ENCODE results near the gene AGTRAP. TPM values are rescaled to one million over a fixed set of nuclear protein-coding genes. Genes with fewer than 3 reads are reported as not detected.

The AGTRAP gene
- total and polyA plus RNA-seq, 4 donors = 37.0 to 266 (median 83.3) TPM

GRCh38 chr1:11744287-11744686 is 8.4 kb downstream of the AGTRAP start:
- Histone ChIP-seq H3K4me1 (ENCODE audit: control insufficient read depth in 5 of 5, insufficient read depth in 5 of 5, low read length in 5 of 5) (peaks cover 0 to 12% (median 0%) of the 10 kb centered on the region in 5 donors), H3K27me3 (ENCODE audit: control insufficient read depth in 3 of 3, insufficient read depth in 3 of 3, low read length in 2 of 3) (no peaks in the 10 kb centered on the region), H3K36me3 (ENCODE audit: control insufficient read depth in 4 of 4, insufficient read depth in 4 of 4, low read length in 4 of 4) (peaks cover 0 to 33% (median 5%) of the 10 kb centered on the region in 4 donors), H3K27ac (ENCODE audit: low read depth in 1 of 2, low read length in 1 of 2) (no peak overlapping the region), H3K9me3 (ENCODE audit: control insufficient read depth in 4 of 4, insufficient read depth in 3 of 4, low read length in 3 of 4) (no peaks in the 10 kb centered on the region), H3K4me3 (no peak overlapping the region), H3K9ac (ENCODE audit: insufficient read depth in 1 of 2, low read length in 2 of 2) (no peak overlapping the region)
- WGBS, 2 donors = 78 to 85% methylated on average over 9 of the region's 9 CpGs
- DNase-seq = no peak
- no peak for TF ChIP-seq CTCF (IDR thresholded peaks at IDR 0.05; ENCODE audit: control extremely low read depth, extremely low read depth)
- no peak for ATAC-seq (ENCODE audit: insufficient read depth, low FRiP score)

GRCh38 chr1:11746092-11746491 is 10.2 kb downstream of the AGTRAP start:
- Histone ChIP-seq H3K4me1 (ENCODE audit: control insufficient read depth in 5 of 5, insufficient read depth in 5 of 5, low read length in 5 of 5) (peaks cover 0 to 2% (median 0%) of the 10 kb centered on the region in 5 donors), H3K9ac (ENCODE audit: insufficient read depth in 1 of 2, low read length in 2 of 2) (no peak overlapping the region), H3K4me3 (no peak overlapping the region), H3K9me3 (ENCODE audit: control insufficient read depth in 4 of 4, insufficient read depth in 3 of 4, low read length in 3 of 4) (no peaks in the 10 kb centered on the region), H3K27ac (ENCODE audit: low read depth in 1 of 2, low read length in 1 of 2) (no peak overlapping the region), H3K36me3 (ENCODE audit: control insufficient read depth in 4 of 4, insufficient read depth in 4 of 4, low read length in 4 of 4) (peaks cover 0 to 50% (median 5%) of the 10 kb centered on the region in 4 donors), H3K27me3 (ENCODE audit: control insufficient read depth in 3 of 3, insufficient read depth in 3 of 3, low read length in 2 of 3) (no peaks in the 10 kb centered on the region)
- WGBS, 2 donors = 87 to 89% methylated on average over 6 of the region's 6 CpGs
- DNase-seq = no peak
- no peak for ATAC-seq (ENCODE audit: insufficient read depth, low FRiP score)
- no peak for TF ChIP-seq CTCF (IDR thresholded peaks at IDR 0.05; ENCODE audit: control extremely low read depth, extremely low read depth)

- peak overlapping the region in 1 of 2 donors; percentile 11 for H3K27ac ChIP-seq (ENCODE audit: low read depth in 1 of 2, low read length in 1 of 2)
- no peaks in the 10 kb centered on the region for H3K4me1 ChIP-seq (ENCODE audit: control insufficient read depth in 5 of 5, insufficient read depth in 5 of 5, low read length in 5 of 5)
- H3K27me3 ChIP-seq (ENCODE audit: control insufficient read depth in 3 of 3, insufficient read depth in 3 of 3, low read length in 2 of 3) = no peaks in the 10 kb centered on the region
- no peak overlapping the region for H3K9ac ChIP-seq (ENCODE audit: insufficient read depth in 1 of 2, low read length in 2 of 2)
- no peak overlapping the region for H3K4me3 ChIP-seq
- peaks cover 0 to 52% (median 5%) of the 10 kb centered on the region in 4 donors for H3K36me3 ChIP-seq (ENCODE audit: control insufficient read depth in 4 of 4, insufficient read depth in 4 of 4, low read length in 4 of 4)
- ATAC-seq (ENCODE audit: insufficient read depth, low FRiP score) = no peak
- no peak for TF ChIP-seq CTCF (IDR thresholded peaks at IDR 0.05; ENCODE audit: control extremely low read depth, extremely low read depth)
- DNase-seq = no peak
- 81 to 82% methylated on average over 19 to 20 of the region's 20 CpGs for WGBS, 2 donors
- no peaks in the 10 kb centered on the region for H3K9me3 ChIP-seq (ENCODE audit: control insufficient read depth in 4 of 4, insufficient read depth in 3 of 4, low read length in 3 of 4)
Observed at GRCh38 chr1:11746795-11747487, 11.0 kb downstream of the AGTRAP start.

Measured in lung (tissue), 12 donors.